ENCODE measurements around the gene PCED1B. TPM values are rescaled to one million over a fixed set of nuclear protein-coding genes. Genes with fewer than 3 reads are reported as not detected.

The PCED1B gene
- total RNA-seq, 1 donor: 10.0 TPM

- no peaks in the 10 kb centered on the region for H3K27me3 ChIP-seq (ENCODE audit: insufficient read depth, low read length)
- no peaks in the 10 kb centered on the region for H3K9me3 ChIP-seq (ENCODE audit: low read depth, low read length)
- H3K4me1 ChIP-seq (ENCODE audit: insufficient read depth, low read length): peaks cover 58% of the 10 kb centered on the region
- no peak overlapping the region for H3K4me3 ChIP-seq (ENCODE audit: low read length)
Observed at GRCh38 chr12:47223848-47224213, 144.4 kb downstream of the PCED1B start.

GRCh38 chr12:47224563-47225133, 145.2 kb downstream of the PCED1B start:
- peaks cover 51% of the 10 kb centered on the region for H3K4me1 ChIP-seq (ENCODE audit: insufficient read depth, low read length)
- no peak overlapping the region for H3K4me3 ChIP-seq (ENCODE audit: low read length)
- H3K27me3 ChIP-seq (ENCODE audit: insufficient read depth, low read length): no peaks in the 10 kb centered on the region
- H3K9me3 ChIP-seq (ENCODE audit: low read depth, low read length): no peaks in the 10 kb centered on the region

DNA sequence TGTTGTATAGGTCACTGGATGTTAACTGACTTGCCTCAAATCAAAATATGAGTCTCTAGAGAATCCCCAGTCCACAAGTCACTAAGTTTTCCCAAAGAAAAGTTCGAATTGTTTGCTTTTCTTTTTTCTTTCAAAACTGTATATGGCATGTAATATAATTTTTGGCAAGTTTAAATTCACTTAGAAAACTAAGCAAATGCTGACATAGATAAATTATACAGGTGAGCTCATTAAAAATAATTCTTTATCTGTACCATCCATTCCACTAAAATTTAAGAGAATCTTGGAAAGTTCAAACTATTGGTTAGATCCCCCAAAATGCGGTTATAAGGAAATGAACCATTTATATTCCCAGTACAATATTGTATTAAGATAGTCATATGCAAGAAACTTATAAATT, 145.9 kb downstream of the PCED1B start:
- peaks cover 45% of the 10 kb centered on the region for H3K4me1 ChIP-seq (ENCODE audit: insufficient read depth, low read length)
- no peak overlapping the region for H3K4me3 ChIP-seq (ENCODE audit: low read length)
- no peaks in the 10 kb centered on the region for H3K27me3 ChIP-seq (ENCODE audit: insufficient read depth, low read length)
- no peaks in the 10 kb centered on the region for H3K9me3 ChIP-seq (ENCODE audit: low read depth, low read length)

DNA sequence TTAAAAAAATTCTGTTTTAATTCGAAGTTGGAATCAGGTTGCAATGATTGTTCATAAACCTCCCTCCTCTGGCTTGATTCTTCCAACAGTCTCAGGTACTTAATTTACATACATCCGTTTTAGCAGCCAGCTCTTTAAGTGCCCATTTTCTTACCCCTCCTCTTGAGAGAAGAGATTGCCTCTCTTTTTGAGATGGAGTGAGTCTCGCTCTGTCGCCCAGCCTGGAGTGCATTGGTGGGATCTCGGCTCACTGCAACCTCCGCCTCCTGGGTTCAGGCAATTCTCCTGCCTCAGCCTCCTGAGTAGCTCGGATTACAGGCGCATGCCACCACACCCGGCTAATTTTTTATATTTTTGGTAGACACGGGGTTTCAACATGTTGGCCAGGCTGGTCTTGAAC, 146.8 kb downstream of the PCED1B start:
- no peaks in the 10 kb centered on the region for H3K9me3 ChIP-seq (ENCODE audit: low read depth, low read length)
- H3K4me3 ChIP-seq (ENCODE audit: low read length): no peak overlapping the region
- no peaks in the 10 kb centered on the region for H3K27me3 ChIP-seq (ENCODE audit: insufficient read depth, low read length)
- H3K4me1 ChIP-seq (ENCODE audit: insufficient read depth, low read length): peaks cover 39% of the 10 kb centered on the region

GRCh38 chr12:47228802-47229201, 149.4 kb downstream of the PCED1B start:
- H3K4me1 ChIP-seq (ENCODE audit: insufficient read depth, low read length): peaks cover 16% of the 10 kb centered on the region
- no peak overlapping the region for H3K4me3 ChIP-seq (ENCODE audit: low read length)
- no peaks in the 10 kb centered on the region for H3K27me3 ChIP-seq (ENCODE audit: insufficient read depth, low read length)
- no peaks in the 10 kb centered on the region for H3K9me3 ChIP-seq (ENCODE audit: low read depth, low read length)

GRCh38 chr12:47231456-47231855, 152.0 kb downstream of the PCED1B start:
- Histone ChIP-seq H3K9me3 (ENCODE audit: low read depth, low read length) (no peaks in the 10 kb centered on the region), H3K4me1 (ENCODE audit: insufficient read depth, low read length) (peaks cover 7% of the 10 kb centered on the region), H3K27me3 (ENCODE audit: insufficient read depth, low read length) (no peaks in the 10 kb centered on the region), H3K4me3 (ENCODE audit: low read length) (no peak overlapping the region)

DNA sequence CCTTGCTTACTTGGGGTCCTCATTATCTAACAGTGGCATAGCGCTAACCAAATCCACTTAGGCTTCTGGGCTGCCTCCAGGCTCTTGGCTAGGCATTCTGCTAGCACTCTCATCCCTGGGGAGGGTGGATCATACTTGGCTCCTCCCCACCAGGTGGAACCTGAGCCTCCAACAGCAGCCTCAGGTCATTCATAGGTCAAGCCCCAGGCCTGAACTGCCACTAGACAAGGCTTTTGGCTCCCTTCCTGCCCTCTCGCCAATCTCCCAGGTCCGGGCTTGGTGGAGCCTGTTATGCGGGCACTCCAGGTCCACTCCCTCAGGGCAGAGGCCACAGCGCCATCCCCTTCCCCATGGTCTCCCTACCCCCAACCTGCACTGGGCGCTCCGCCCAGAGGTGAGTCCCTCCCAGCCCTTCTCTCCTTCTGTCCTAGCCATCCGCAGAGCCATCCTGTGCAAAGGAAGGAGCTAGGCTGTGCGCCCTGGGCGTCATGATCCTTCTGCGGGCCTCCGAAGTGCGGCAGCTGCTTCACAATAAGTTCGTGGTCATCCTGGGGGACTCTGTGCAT, 155.2 kb downstream of the PCED1B start:
- no peak overlapping the region for H3K4me3 ChIP-seq (ENCODE audit: low read length)
- no peaks in the 10 kb centered on the region for H3K27me3 ChIP-seq (ENCODE audit: insufficient read depth, low read length)
- no peaks in the 10 kb centered on the region for H3K9me3 ChIP-seq (ENCODE audit: low read depth, low read length)
- H3K4me1 ChIP-seq (ENCODE audit: insufficient read depth, low read length): no peaks in the 10 kb centered on the region

DNA sequence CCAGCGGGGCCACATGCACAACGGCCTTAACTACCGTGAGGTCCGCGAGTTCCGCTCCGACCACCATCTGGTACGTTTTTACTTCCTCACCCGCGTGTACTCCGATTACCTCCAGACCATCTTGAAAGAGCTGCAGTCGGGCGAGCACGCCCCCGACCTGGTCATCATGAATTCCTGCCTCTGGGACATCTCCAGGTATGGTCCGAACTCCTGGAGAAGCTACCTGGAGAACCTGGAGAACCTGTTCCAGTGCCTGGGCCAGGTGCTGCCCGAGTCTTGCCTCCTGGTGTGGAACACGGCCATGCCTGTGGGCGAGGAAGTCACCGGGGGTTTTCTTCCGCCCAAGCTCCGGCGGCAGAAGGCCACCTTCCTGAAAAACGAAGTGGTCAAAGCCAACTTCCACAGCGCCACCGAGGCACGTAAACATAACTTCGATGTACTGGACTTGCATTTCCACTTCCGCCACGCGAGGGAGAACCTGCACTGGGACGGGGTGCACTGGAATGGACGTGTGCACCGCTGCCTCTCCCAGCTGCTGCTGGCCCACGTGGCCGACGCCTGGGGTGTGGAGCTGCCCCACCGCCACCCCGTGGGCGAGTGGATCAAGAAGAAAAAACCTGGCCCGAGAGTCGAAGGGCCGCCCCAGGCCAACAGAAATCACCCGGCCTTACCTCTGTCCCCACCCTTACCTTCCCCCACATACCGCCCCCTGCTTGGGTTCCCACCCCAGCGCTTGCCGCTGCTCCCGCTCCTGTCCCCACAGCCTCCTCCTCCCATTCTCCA, 156.0 kb downstream of the PCED1B start:
- Histone ChIP-seq H3K4me3 (ENCODE audit: low read length) (no peak overlapping the region), H3K27me3 (ENCODE audit: insufficient read depth, low read length) (no peaks in the 10 kb centered on the region), H3K4me1 (ENCODE audit: insufficient read depth, low read length) (no peaks in the 10 kb centered on the region), H3K9me3 (ENCODE audit: low read depth, low read length) (no peaks in the 10 kb centered on the region)

- H3K4me3 ChIP-seq (ENCODE audit: low read length): no peak overlapping the region
- no peaks in the 10 kb centered on the region for H3K9me3 ChIP-seq (ENCODE audit: low read depth, low read length)
- no peaks in the 10 kb centered on the region for H3K27me3 ChIP-seq (ENCODE audit: insufficient read depth, low read length)
- H3K4me1 ChIP-seq (ENCODE audit: insufficient read depth, low read length): no peaks in the 10 kb centered on the region
Observed at GRCh38 chr12:47236109-47236714, 156.8 kb downstream of the PCED1B start.

DNA sequence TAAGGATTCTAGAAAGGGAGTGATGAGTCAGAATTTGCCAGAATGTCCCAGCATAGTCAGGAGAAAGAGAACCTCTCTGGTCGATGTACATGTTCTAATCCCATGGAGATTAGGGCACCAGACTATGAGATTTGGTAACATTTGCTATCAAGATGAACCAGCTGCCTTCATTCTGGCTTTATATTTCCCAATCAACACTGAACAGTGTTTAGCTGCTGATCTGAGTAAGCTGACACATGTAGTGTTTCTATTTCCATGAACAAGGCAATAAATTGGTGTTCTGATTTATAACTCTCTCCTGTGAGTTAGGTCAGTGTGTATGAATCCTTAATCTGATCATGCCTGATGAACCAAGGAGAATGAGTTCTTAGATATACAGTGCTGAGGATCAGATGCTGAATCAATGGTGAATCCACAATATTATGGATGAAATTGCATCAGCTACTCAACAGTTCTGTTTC, 158.4 kb downstream of the PCED1B start:
- Histone ChIP-seq H3K4me3 (ENCODE audit: low read length) (no peak overlapping the region), H3K4me1 (ENCODE audit: insufficient read depth, low read length) (no peaks in the 10 kb centered on the region), H3K27me3 (ENCODE audit: insufficient read depth, low read length) (no peaks in the 10 kb centered on the region), H3K9me3 (ENCODE audit: low read depth, low read length) (no peaks in the 10 kb centered on the region)

DNA sequence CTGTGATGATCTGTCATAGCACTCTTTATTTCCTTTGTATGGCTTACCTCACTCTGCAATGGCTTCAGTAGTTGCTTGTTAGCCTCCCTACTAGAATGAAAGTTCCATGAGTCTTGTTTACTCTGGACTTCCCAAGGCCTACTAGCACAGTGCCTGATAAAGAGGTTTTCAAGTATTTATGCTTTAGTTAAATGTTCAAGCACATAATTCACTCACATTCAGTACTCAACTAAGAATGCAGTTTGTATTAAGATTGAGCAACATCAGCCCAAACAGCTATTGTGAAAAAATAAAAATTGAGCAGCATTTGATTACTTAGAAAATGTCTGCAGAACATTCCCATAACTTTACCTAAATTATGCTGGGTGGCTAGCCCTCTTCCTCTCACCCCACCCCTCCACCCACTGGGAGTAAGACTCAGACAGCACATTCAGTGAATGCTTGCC, 159.3 kb downstream of the PCED1B start:
- Histone ChIP-seq H3K4me1 (ENCODE audit: insufficient read depth, low read length) (no peaks in the 10 kb centered on the region), H3K27me3 (ENCODE audit: insufficient read depth, low read length) (no peaks in the 10 kb centered on the region), H3K9me3 (ENCODE audit: low read depth, low read length) (no peaks in the 10 kb centered on the region), H3K4me3 (ENCODE audit: low read length) (no peak overlapping the region)

DNA sequence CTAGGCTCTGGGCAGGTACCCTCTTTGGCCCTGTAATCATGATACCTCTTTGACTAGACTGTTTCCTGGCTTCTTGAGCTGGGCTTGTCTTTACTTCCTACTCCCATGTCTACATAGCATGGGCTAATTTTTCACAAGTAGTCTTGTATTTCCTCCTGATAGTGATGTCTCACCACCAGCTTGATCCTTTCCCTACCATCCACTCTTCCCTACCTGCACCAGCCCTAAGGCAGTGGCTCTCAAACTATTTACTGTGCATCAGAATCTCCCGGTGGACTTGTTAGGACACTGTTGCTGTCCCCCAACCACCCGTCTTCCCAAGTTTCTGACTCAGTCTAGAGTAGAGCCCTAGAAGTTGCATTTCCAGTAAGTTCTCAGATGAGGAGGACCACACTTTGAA, 163.0 kb downstream of the PCED1B start:
- Histone ChIP-seq H3K4me3 (ENCODE audit: low read length) (no peak overlapping the region), H3K4me1 (ENCODE audit: insufficient read depth, low read length) (no peaks in the 10 kb centered on the region), H3K27me3 (ENCODE audit: insufficient read depth, low read length) (no peaks in the 10 kb centered on the region), H3K9me3 (ENCODE audit: low read depth, low read length) (no peaks in the 10 kb centered on the region)

- Histone ChIP-seq H3K9me3 (ENCODE audit: low read depth, low read length) (no peaks in the 10 kb centered on the region), H3K4me1 (ENCODE audit: insufficient read depth, low read length) (no peaks in the 10 kb centered on the region), H3K4me3 (ENCODE audit: low read length) (no peak overlapping the region), H3K27me3 (ENCODE audit: insufficient read depth, low read length) (no peaks in the 10 kb centered on the region)
Observed at GRCh38 chr12:47244835-47245234, 165.4 kb downstream of the PCED1B start.

- no peaks in the 10 kb centered on the region for H3K4me1 ChIP-seq (ENCODE audit: insufficient read depth, low read length)
- H3K9me3 ChIP-seq (ENCODE audit: low read depth, low read length): no peaks in the 10 kb centered on the region
- no peaks in the 10 kb centered on the region for H3K27me3 ChIP-seq (ENCODE audit: insufficient read depth, low read length)
- H3K4me3 ChIP-seq (ENCODE audit: low read length): no peak overlapping the region
Observed at GRCh38 chr12:47245623-47246022, 166.2 kb downstream of the PCED1B start.

DNA sequence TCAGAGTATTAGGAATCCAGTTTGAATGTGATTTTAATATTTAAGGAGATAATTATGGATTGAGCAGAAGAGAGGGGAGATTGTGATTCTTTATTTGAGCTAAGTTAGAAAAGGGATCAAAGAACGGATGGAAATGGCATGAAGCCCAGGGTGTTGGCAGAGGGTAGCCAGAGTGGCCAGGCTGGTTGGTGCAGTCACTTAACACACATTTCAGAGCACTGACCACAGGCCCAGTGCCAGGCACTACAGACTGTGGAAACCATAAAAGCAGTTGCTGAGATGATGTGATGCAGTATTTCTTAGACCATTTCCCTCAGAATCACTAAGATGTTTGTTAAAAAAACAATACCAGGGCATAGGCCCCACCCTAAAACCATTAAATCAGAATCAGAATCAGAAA, 168.0 kb downstream of the PCED1B start:
- Histone ChIP-seq H3K4me1 (ENCODE audit: insufficient read depth, low read length) (no peaks in the 10 kb centered on the region), H3K4me3 (ENCODE audit: low read length) (no peak overlapping the region), H3K9me3 (ENCODE audit: low read depth, low read length) (no peaks in the 10 kb centered on the region), H3K27me3 (ENCODE audit: insufficient read depth, low read length) (no peaks in the 10 kb centered on the region)
